Activated naive CD4-positive, alpha-beta T cell treated with anti-CD3 and anti-CD28 coated beads for 36 hours (primary cell): ENCODE measurements around the gene PCBP3. TPM values are rescaled to one million over a fixed set of nuclear protein-coding genes. Genes with fewer than 3 reads are reported as not detected.
"Not testable (repeated sequence)": the region's sequence is repeated elsewhere in the genome, so short reads cannot be mapped to it uniquely, and the experiment has no call there.

ENCODE experiments used
- CTCF ChIA-PET: fragments of 350-600 bp; sonication (Branson Sonifier 250); formaldehyde crosslinking; loops from one replicate; lab custom pipeline; 2021; ENCODE audit warnings: antibody characterized with exemption; lab: Charles Lee
- DNase-seq: peaks from one replicate; pipeline ENCODE4 v3.0.0-alpha.2; 2020
- H3K27ac Mint-ChIP-seq: one replicate; pipeline ENCODE4 v1.8.0; 2021; ENCODE audit warnings: mild to moderate bottlenecking, mixed read lengths
- H3K27me3 Mint-ChIP-seq: one replicate; pipeline ENCODE4 v1.8.0; 2021; ENCODE audit warnings: low read depth, mixed read lengths
- H3K36me3 Mint-ChIP-seq: one replicate; pipeline ENCODE4 v1.8.0; 2021; ENCODE audit warnings: low read depth, mixed read lengths
- H3K4me1 Mint-ChIP-seq: one replicate; pipeline ENCODE4 v1.8.0; 2021; ENCODE audit warnings: low read depth, mixed read lengths
- H3K4me3 Mint-ChIP-seq: one replicate; pipeline ENCODE4 v1.8.0; 2021; ENCODE audit warnings: mild to moderate bottlenecking, moderate library complexity, mixed read lengths
- H3K9me3 Mint-ChIP-seq: one replicate; pipeline ENCODE4 v1.8.0; 2021; ENCODE audit warnings: mixed read lengths
- intact Hi-C: fragments of 100-400 bp; cut with micrococcal nuclease; formaldehyde crosslinking; loops from one replicate; pipeline ENCODE4 v1.15.1; 2023
- total RNA-seq, 2 experiments: library from RNA; stranded (reverse); gene quantifications; one replicate each; pipeline ENCODE4 v1.2.3, GENCODE V29; 2021

Gene PCBP3
- total RNA-seq, 2 experiments from 2014 or later = 10.0 to 10.2 TPM

DNA sequence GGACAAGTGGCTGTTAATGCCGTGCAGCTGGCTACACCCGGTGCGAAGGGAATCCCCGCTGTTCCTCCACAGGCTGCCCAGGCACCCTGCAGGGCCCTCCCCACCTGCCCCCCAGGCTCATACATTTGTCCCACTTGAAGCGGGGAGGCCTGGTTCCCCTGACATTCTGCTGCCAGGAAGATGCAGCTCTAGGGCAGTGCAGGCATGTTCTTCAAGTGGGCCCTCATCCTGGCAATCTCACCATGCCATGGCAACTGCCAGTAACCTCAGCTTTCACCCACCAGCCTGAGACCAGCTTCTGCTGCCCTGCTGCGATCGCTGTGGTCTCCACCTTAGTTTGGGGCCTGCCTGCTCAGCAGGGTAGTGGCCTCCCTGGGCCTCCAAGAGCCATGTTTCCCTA is 186.1 kb downstream of the PCBP3 start:
- CTCF ChIA-PET = interaction anchor here (1.4 kb wide), 1 partner anchor 9 kb away, joined by 4 read pairs; no protein-coding TSS in a partner anchor
- Mint-ChIP-seq H3K4me1 (peaks cover 18% of the 10 kb centered on the region), H3K27ac (no peak overlapping the region), H3K27me3 (no peaks in the 10 kb centered on the region), H3K36me3 (peaks cover 3% of the 10 kb centered on the region), H3K4me3 (no peak overlapping the region), H3K9me3 (no peaks in the 10 kb centered on the region)
- intact Hi-C loops = no loop called here
- no peak for DNase-seq

- H3K4me3 Mint-ChIP-seq = no peak overlapping the region
- CTCF ChIA-PET = interaction anchor here (1.4 to 1.6 kb wide), 2 partner anchors 15 to 93 kb away, joined by 3 to 4 read pairs; no protein-coding TSS in a partner anchor
- H3K27ac Mint-ChIP-seq = no peak overlapping the region
Measured at GRCh38 chr21:45830221-45830640, 186.7 kb downstream of the PCBP3 start.

GRCh38 chr21:45830720-45831366 is 187.3 kb downstream of the PCBP3 start:
- no peaks in the 10 kb centered on the region for H3K27me3 Mint-ChIP-seq
- DNase-seq = no peak
- H3K36me3 Mint-ChIP-seq = peaks cover 3% of the 10 kb centered on the region
- H3K4me3 Mint-ChIP-seq = no peak overlapping the region
- peaks cover 18% of the 10 kb centered on the region for H3K4me1 Mint-ChIP-seq
- H3K9me3 Mint-ChIP-seq = no peaks in the 10 kb centered on the region
- CTCF ChIA-PET = interaction anchor here (1.4 to 1.6 kb wide), 2 partner anchors 14 to 92 kb away, joined by 3 to 4 read pairs; no protein-coding TSS in a partner anchor
- intact Hi-C loops = no loop called here
- H3K27ac Mint-ChIP-seq = no peak overlapping the region

More at GRCh38 chr21:45830221-45830640, 186.7 kb downstream of the PCBP3 start:
- DNase-seq = no peak
- H3K9me3 Mint-ChIP-seq = no peaks in the 10 kb centered on the region
- peaks cover 18% of the 10 kb centered on the region for H3K4me1 Mint-ChIP-seq
- H3K36me3 Mint-ChIP-seq = peaks cover 3% of the 10 kb centered on the region
- no peaks in the 10 kb centered on the region for H3K27me3 Mint-ChIP-seq
- intact Hi-C loops = no loop called here

GRCh38 chr21:45831991-45832740 is 188.6 kb downstream of the PCBP3 start:
- H3K27ac Mint-ChIP-seq = no peak overlapping the region
- DNase-seq = no peak
- intact Hi-C loops = no loop called here
- H3K4me3 Mint-ChIP-seq = no peak overlapping the region
- peaks cover 3% of the 10 kb centered on the region for H3K36me3 Mint-ChIP-seq
- H3K4me1 Mint-ChIP-seq = peaks cover 16% of the 10 kb centered on the region
- H3K27me3 Mint-ChIP-seq = no peaks in the 10 kb centered on the region
- H3K9me3 Mint-ChIP-seq = no peaks in the 10 kb centered on the region
- CTCF ChIA-PET = interaction anchor here (0.5 to 1.6 kb wide), 3 partner anchors 10 to 137 kb away, joined by 3 to 4 read pairs (median 3); no protein-coding TSS in a partner anchor

- H3K9me3 Mint-ChIP-seq, intact Hi-C loops, H3K27ac Mint-ChIP-seq, H3K4me3 Mint-ChIP-seq, H3K36me3 Mint-ChIP-seq, DNase-seq, H3K27me3 Mint-ChIP-seq, H3K4me1 Mint-ChIP-seq: not testable (repeated sequence)
- CTCF ChIA-PET = interaction anchor here (0.5 to 1.6 kb wide), 2 partner anchors 11 to 136 kb away, joined by 3 to 4 read pairs; no protein-coding TSS in a partner anchor
Measured at GRCh38 chr21:45832741-45833235, 189.3 kb downstream of the PCBP3 start.

DNA sequence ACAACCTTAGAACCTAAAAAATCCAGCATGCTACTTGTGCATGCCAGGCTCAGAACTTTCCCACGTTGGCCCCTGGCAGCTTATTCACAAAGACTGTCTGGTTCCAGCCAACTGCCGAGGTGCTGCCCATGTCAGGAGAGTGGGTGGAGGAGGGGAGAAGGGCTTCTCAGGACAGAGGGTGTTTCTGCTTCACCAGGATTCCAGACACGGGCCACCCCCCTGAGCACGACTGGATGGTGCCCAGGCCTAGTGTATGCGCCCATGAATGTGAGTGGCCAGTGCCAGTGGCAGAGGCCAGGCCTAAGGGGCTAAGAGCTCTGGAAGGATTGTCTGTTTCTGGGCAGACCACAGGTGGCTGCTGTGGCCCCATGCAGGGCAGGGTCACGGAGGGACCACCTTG is 189.9 kb downstream of the PCBP3 start:
- CTCF ChIA-PET = interaction anchor here (1.6 kb wide), 1 partner anchor 12 kb away, joined by 4 read pairs; no protein-coding TSS in a partner anchor
- intact Hi-C loops = no loop called here
- Mint-ChIP-seq H3K36me3 (peaks cover 3% of the 10 kb centered on the region), H3K9me3 (no peaks in the 10 kb centered on the region), H3K4me3 (no peak overlapping the region), H3K27ac (no peak overlapping the region), H3K27me3 (no peaks in the 10 kb centered on the region), H3K4me1 (peaks cover 8% of the 10 kb centered on the region)
- DNase-seq = no peak

DNA sequence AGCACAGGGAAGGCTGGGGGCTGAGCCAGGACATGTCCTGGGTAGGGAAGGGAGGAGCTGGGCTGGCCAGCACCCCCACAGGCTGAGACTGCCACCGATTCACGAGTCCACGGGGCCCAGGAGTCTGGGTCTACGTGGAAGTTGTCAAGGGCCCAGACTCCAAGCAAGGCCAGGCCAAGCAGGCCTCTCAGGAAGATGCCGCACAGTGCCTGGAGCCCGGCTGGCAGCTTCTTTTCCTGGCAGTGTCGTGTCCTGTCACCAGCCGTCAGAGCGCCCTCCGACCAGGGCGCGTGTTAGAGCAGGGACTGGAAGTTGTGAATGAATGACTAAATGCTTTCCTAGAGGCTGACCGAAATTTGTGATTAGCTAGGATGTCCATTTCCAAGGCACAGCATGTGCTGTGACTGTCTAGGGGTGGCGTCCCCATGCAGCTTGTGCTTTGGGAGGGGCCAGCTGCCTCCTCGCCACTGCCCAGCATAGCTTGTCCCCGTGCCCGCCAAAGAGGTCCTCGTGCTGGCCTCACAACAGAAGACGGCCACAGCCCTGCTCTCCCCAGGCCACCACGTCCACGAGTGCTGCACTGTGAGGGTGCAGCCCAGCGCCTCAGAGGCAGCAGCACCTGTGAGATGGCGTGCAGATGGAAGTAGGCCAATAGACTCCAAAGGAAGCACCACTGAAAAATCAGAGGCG is 190.6 kb downstream of the PCBP3 start:
- Mint-ChIP-seq H3K4me1 (peaks cover 8% of the 10 kb centered on the region), H3K4me3 (no peak overlapping the region), H3K27ac (no peak overlapping the region), H3K36me3 (peaks cover 3% of the 10 kb centered on the region), H3K9me3 (no peaks in the 10 kb centered on the region), H3K27me3 (no peaks in the 10 kb centered on the region)
- intact Hi-C loops = no loop called here
- CTCF ChIA-PET = interaction anchor here (1.6 kb wide), 1 partner anchor 12 kb away, joined by 4 read pairs; no protein-coding TSS in a partner anchor
- DNase-seq = no peak

DNA sequence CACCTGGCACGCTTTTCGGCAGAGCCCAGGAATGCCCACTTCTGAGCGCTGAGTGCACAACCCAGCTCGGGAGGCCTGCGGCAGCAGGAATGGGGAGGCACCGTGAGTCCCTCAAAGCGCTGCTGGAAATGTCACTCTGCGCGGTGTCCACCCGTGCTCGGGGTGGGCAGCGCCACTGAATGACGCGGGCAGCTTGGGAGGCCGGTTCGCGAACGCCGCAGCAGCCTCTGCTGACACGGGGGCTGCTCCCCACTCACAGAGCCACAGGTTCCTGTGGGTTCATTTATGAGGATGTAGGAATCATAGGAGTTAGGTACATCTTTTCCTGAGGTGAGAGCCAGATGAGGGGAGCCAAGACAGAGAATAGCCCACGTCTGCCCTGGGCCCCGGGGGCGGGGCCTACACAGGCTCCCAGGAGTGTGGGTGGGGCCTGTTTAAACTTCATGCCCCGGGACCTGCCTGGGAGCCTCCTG is 191.3 kb downstream of the PCBP3 start:
- Mint-ChIP-seq H3K4me1 (peaks cover 8% of the 10 kb centered on the region), H3K9me3 (no peaks in the 10 kb centered on the region), H3K27me3 (no peaks in the 10 kb centered on the region), H3K27ac (no peak overlapping the region), H3K36me3 (peaks cover 3% of the 10 kb centered on the region), H3K4me3 (no peak overlapping the region)
- intact Hi-C loops = no loop called here
- no peak for DNase-seq
- CTCF ChIA-PET = no interaction called here

DNA sequence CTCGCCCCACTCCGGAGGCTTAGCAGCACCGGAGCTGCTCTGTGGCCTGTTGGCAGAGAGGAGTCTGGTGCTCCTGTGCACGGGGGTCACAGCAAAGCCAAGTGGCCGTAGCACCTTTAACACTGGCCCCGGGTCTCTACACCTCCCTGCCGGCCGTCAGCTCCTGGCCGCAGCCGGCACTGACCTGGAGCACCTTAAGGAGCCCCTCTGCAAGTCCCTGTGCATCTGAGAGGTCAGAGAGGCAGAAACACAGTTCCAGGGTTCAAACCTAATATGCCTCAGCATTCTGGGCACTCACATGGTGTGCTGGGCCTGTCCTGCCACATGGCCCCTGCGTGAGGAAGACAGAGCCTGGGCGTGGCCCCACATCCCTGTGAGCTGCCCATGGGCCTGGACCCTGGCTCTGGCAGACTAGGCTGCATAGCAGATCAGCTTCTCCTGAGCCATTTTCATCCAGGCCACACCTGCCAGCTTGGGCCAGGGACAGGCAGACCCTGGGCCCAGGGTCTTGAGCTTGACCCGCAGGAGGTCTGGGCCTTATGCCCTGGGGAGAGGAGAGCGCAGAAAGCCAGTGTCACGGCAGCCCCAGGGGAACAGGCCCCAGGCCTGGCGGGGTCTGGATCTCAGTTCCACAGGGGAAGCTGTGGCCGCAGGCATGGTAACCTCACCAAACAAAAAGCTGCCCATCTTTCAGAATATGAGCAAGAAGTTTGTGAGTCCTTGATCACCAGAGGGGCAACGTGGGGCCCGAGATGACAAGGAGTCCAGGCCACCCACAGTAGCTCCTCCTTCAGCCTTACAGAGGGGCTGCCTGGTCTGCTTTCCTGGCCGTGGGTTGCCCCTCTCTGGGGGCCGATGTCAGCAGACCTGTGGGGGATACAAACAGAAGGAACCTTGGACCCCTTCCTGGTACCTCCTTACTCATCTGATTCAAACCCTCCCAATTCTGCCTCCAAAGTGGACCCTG is 192.1 kb downstream of the PCBP3 start:
- CTCF ChIA-PET = no interaction called here
- DNase-seq = no peak
- no peak overlapping the region for H3K4me3 Mint-ChIP-seq
- peaks cover 8% of the 10 kb centered on the region for H3K4me1 Mint-ChIP-seq
- H3K36me3 Mint-ChIP-seq = peaks cover 3% of the 10 kb centered on the region
- intact Hi-C loops = no loop called here
- no peak overlapping the region for H3K27ac Mint-ChIP-seq
- H3K9me3 Mint-ChIP-seq = no peaks in the 10 kb centered on the region
- no peaks in the 10 kb centered on the region for H3K27me3 Mint-ChIP-seq

DNA sequence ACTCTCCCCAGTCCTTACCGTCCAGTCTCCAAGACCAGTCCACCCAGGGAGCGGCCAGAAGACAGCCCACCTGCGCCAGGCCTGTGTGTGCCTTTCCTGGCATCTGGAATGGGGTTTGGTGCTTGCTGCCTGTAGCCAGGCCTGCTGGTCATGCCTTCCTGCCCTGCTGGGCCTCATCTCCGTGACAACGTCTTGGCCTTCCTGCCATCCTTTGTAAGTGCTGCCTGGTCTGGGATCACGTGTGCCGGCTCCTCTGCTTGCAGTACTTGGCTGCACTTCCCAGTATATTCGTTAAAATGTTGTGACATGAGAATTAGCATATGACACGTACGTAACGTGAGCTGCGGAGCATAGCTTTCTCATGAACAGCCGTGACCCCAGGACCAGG is 192.7 kb downstream of the PCBP3 start:
- no peak overlapping the region for H3K27ac Mint-ChIP-seq
- no peak for DNase-seq
- CTCF ChIA-PET = no interaction called here
- no peaks in the 10 kb centered on the region for H3K27me3 Mint-ChIP-seq
- intact Hi-C loops = no loop called here
- H3K9me3 Mint-ChIP-seq = peaks cover 4% of the 10 kb centered on the region
- peaks cover 8% of the 10 kb centered on the region for H3K4me1 Mint-ChIP-seq
- H3K36me3 Mint-ChIP-seq = peaks cover 3% of the 10 kb centered on the region
- no peak overlapping the region for H3K4me3 Mint-ChIP-seq
